H1 (cell line): ENCODE data around the gene ARHGAP26. TPM values are rescaled to one million over a fixed set of nuclear protein-coding genes. Genes with fewer than 3 reads are reported as not detected.

Source experiments
- CTCF ChIA-PET: fragments of 300-600 bp; sonication (Branson Sonifier 250); formaldehyde crosslinking; loops from one replicate; lab custom pipeline; 2021; ENCODE audit not compliant: partially characterized antibody; lab: Charles Lee
- POLR2A ChIA-PET: fragments of 300-600 bp; sonication (Branson Sonifier 250); formaldehyde crosslinking; loops from one replicate; lab custom pipeline; 2021; ENCODE audit warnings: inconsistent platforms; ENCODE audit not compliant: partially characterized antibody; lab: Charles Lee
- DNase-seq, 2 experiments: peaks; one replicate each; pipeline versions ENCODE4 v3.0.0 to v3.0.0-alpha.2; 2010 to 2022; ENCODE audit warnings: low spot score in 2 of 2, low read depth in 1 of 2, mixed read lengths in 1 of 2
- FAIRE-seq: peaks from 2 replicates; lab custom pipeline; 2011; peaks lifted over from hg19 to GRCh38; lab: Jason Lieb, UNC
- H2AFZ ChIP-seq: 2 replicates; pipeline ENCODE4 v1.8.1; 2012; ENCODE audit warnings: low read length, inconsistent platforms
- H2AK5ac ChIP-seq: 2 replicates; pipeline ENCODE4 v1.6.1; 2013; ENCODE audit warnings: low read depth, low read length
- H2BK120ac ChIP-seq: replicated peaks from 2 replicates; pipeline ENCODE3; 2013; ENCODE audit warnings: low read depth, low read length, inconsistent platforms
- H2BK12ac ChIP-seq: 2 replicates; pipeline ENCODE4 v1.6.1; 2013; ENCODE audit warnings: low read depth, low read length
- H2BK15ac ChIP-seq: 2 replicates; pipeline ENCODE4 v1.6.1; 2013; ENCODE audit warnings: low read length
- H2BK20ac ChIP-seq: 2 replicates; pipeline ENCODE4 v1.6.1; 2013; ENCODE audit warnings: low read length
- H2BK5ac ChIP-seq: 2 replicates; pipeline ENCODE4 v1.6.1; 2013; ENCODE audit warnings: low read depth, low read length
- H3K14ac ChIP-seq: 2 replicates; pipeline ENCODE4 v1.6.1; 2013; ENCODE audit warnings: inconsistent platforms; ENCODE audit not compliant: insufficient read length
- H3K18ac ChIP-seq: 2 replicates; pipeline ENCODE4 v1.6.1; 2013; ENCODE audit warnings: low read length; ENCODE audit errors: extremely low read depth
- H3K23ac ChIP-seq: 2 replicates; pipeline ENCODE4 v1.6.1; 2013; ENCODE audit warnings: inconsistent platforms; ENCODE audit not compliant: insufficient read length
- H3K23me2 ChIP-seq: 2 replicates; pipeline ENCODE4 v1.6.1; 2013; ENCODE audit warnings: low read depth, low read length
- H3K27ac ChIP-seq: 2 replicates; pipeline ENCODE4 v1.6.1; 2011; ENCODE audit warnings: low read depth, low read length, inconsistent platforms
- H3K27me3 ChIP-seq, 4 experiments: replicated peaks in 1 of 4; 1 replicate in 1 of 4; 2 replicates in 3 of 4; pipeline versions ENCODE4 v1.6.1 to v1.8.1; 2011 to 2013; ENCODE audit warnings: low read length in 3 of 4, mild to moderate bottlenecking in 3 of 4, inconsistent platforms in 2 of 4, mixed read lengths in 2 of 4, moderate library complexity in 1 of 4; ENCODE audit not compliant: control insufficient read depth in 3 of 4, insufficient read depth in 3 of 4; ENCODE audit errors: extremely low read depth in 1 of 4
- H3K36me3 ChIP-seq, 4 experiments: 2 replicates each; pipeline versions ENCODE4 v1.6.1 to v1.8.1; 2011 to 2013; ENCODE audit warnings: mild to moderate bottlenecking in 4 of 4, low read length in 3 of 4, moderate library complexity in 2 of 4, control low read depth in 1 of 4, inconsistent platforms in 1 of 4; ENCODE audit not compliant: insufficient read depth in 4 of 4, control insufficient read depth in 2 of 4
- H3K4ac ChIP-seq: replicated peaks from 2 replicates; pipeline ENCODE3; 2013; ENCODE audit warnings: low read length, low read depth, mixed read lengths, inconsistent platforms; ENCODE audit not compliant: insufficient read length
- H3K4me1 ChIP-seq, 4 experiments: replicated peaks in 1 of 4; 1 replicate in 1 of 4; 2 replicates in 3 of 4; pipeline versions ENCODE4 v1.6.1 to v1.8.1; 2011 to 2013; ENCODE audit warnings: low read length in 3 of 4, inconsistent platforms in 2 of 4, mixed read lengths in 1 of 4; ENCODE audit not compliant: insufficient read depth in 4 of 4, control insufficient read depth in 3 of 4
- H3K4me2 ChIP-seq, 2 experiments: 2 replicates each; pipeline versions ENCODE4 v1.6.1 to v1.8.1; 2011 to 2013; ENCODE audit warnings: low read depth in 2 of 2, low read length in 2 of 2, control low read depth in 1 of 2, inconsistent platforms in 1 of 2, mild to moderate bottlenecking in 1 of 2; ENCODE audit not compliant: insufficient read depth in 1 of 2
- H3K4me3 ChIP-seq, 4 experiments: fragments of 200-600, 300-600 bp in 1 of 4; sonication (generic), shearing (Covaris generic), sonication (Bioruptor Twin) in 1 of 4; 2 replicates each; pipeline versions ENCODE4 v1.5.1 to v1.8.1; 2011 to 2016; ENCODE audit warnings: low read length in 4 of 4, low read depth in 3 of 4, control low read depth in 2 of 4, inconsistent platforms in 2 of 4, mild to moderate bottlenecking in 2 of 4, mixed read lengths in 1 of 4, moderate library complexity in 1 of 4; ENCODE audit not compliant: insufficient read depth in 2 of 4; ENCODE audit errors: extremely low read depth in 1 of 4
- H3K56ac ChIP-seq: replicated peaks from 2 replicates; pipeline ENCODE3; 2013; ENCODE audit warnings: low read depth, mild to moderate bottlenecking, mixed read lengths, low read length, inconsistent platforms; ENCODE audit not compliant: insufficient read length
- H3K79me1 ChIP-seq: 2 replicates; pipeline ENCODE4 v1.6.1; 2013; ENCODE audit warnings: low read depth, low read length, control low read depth
- H3K79me2 ChIP-seq, 2 experiments: 2 replicates each; pipeline versions ENCODE4 v1.6.1 to v1.8.1; 2012 to 2013; ENCODE audit warnings: low read length in 2 of 2, mild to moderate bottlenecking in 2 of 2, inconsistent platforms in 1 of 2; ENCODE audit not compliant: insufficient read depth in 2 of 2, control insufficient read depth in 1 of 2
- H3K9ac ChIP-seq, 4 experiments: replicated peaks in 1 of 4; 1 replicate in 1 of 4; 2 replicates in 3 of 4; pipeline versions ENCODE4 v1.6.1 to v1.8.1; 2011 to 2013; ENCODE audit warnings: low read depth in 3 of 4, low read length in 3 of 4, control low read depth in 2 of 4, mild to moderate bottlenecking in 2 of 4, moderate library complexity in 2 of 4, inconsistent platforms in 1 of 4; ENCODE audit errors: extremely low read depth in 1 of 4
- H3K9me3 ChIP-seq, 2 experiments: 2 replicates each; pipeline versions ENCODE4 v1.6.1 to v1.8.1; 2012 to 2013; ENCODE audit warnings: mild to moderate bottlenecking in 2 of 2, moderate library complexity in 2 of 2, control low read depth in 1 of 2, inconsistent platforms in 1 of 2, low read depth in 1 of 2, low read length in 1 of 2, mixed read lengths in 1 of 2; ENCODE audit not compliant: insufficient read depth in 2 of 2
- H4K20me1 ChIP-seq, 2 experiments: replicated peaks in 1 of 2; 2 replicates each; pipeline versions ENCODE3 to v1.8.1; 2011 to 2013; ENCODE audit warnings: inconsistent platforms in 2 of 2, low read length in 2 of 2, mild to moderate bottlenecking in 1 of 2; ENCODE audit not compliant: insufficient read depth in 2 of 2, control insufficient read depth in 1 of 2
- H4K5ac ChIP-seq: 2 replicates; pipeline ENCODE4 v1.6.1; 2013; ENCODE audit warnings: low read length, low read depth, mixed read lengths, inconsistent platforms; ENCODE audit not compliant: insufficient read length
- H4K8ac ChIP-seq: 2 replicates; pipeline ENCODE4 v1.8.0; 2013; ENCODE audit warnings: mild to moderate bottlenecking, moderate library complexity, low read length, inconsistent platforms; ENCODE audit not compliant: insufficient read depth; ENCODE audit errors: extremely low read depth
- H4K91ac ChIP-seq: replicated peaks from 2 replicates; pipeline ENCODE3; 2013; ENCODE audit warnings: low read length, mixed read lengths, inconsistent platforms; ENCODE audit not compliant: insufficient read length
- BRCA1 ChIP-seq: IDR thresholded peaks from 2 replicates; pipeline ENCODE4 v1.6.1; 2012; ENCODE audit warnings: low read depth, low read length, improper control_type of control experiment
- CBX8 ChIP-seq: fragments of 300-800, 300-1000 bp; sonication (generic); IDR thresholded peaks from 2 replicates; pipeline ENCODE4 v1.7.1; 2016; ENCODE audit warnings: low read depth, low read length, borderline replicate concordance
- HDAC2 ChIP-seq, 2 experiments: fragments of 300-600 bp in 1 of 2; sonication (generic) in 1 of 2; IDR thresholded peaks; 2 replicates each; pipeline ENCODE4 v1.6.1; 2011 to 2012; ENCODE audit warnings: low read depth in 2 of 2, low read length in 2 of 2, mild to moderate bottlenecking in 2 of 2, moderate library complexity in 2 of 2, borderline replicate concordance in 1 of 2, inconsistent platforms in 1 of 2
- HDAC6 ChIP-seq: IDR thresholded peaks from one replicate; pipeline ENCODE4 v1.7.1; 2012; ENCODE audit warnings: low read depth, mild to moderate bottlenecking, inconsistent platforms, low read length, moderate library complexity
- KDM4A ChIP-seq: IDR thresholded peaks from one replicate; pipeline ENCODE4 v1.7.1; 2012; ENCODE audit warnings: low read depth, mild to moderate bottlenecking, moderate library complexity, low read length, inconsistent platforms; ENCODE audit not compliant: severe bottlenecking
- RAD21 ChIP-seq, 2 experiments: IDR thresholded peaks in 1 of 2; conservative IDR thresholded peaks in 1 of 2; 2 replicates each; pipeline ENCODE4 v1.6.1; 2011; ENCODE audit warnings: low read depth in 2 of 2, low read length in 2 of 2, improper control_type of control experiment in 1 of 2, inconsistent platforms in 1 of 2, mild to moderate bottlenecking in 1 of 2, moderate library complexity in 1 of 2
- SIX5 ChIP-seq: IDR thresholded peaks from 2 replicates; pipeline ENCODE4 v1.6.1; 2011; ENCODE audit warnings: mild to moderate bottlenecking, low read depth, low read length
- TEAD4 ChIP-seq: IDR thresholded peaks from 2 replicates; pipeline ENCODE4 v1.6.1; 2012; ENCODE audit warnings: low read depth, low read length, inconsistent platforms, mixed read lengths
- WGBS, 2 experiments: shearing (Covaris generic) in 1 of 2; methylation state at CpG; one replicate each; pipeline versions ENCODE4 v1.1.6 to v1.1.7; 2013 to 2015; ENCODE audit warnings: low lambda C conversion rate in 2 of 2, mixed read lengths in 2 of 2, inconsistent platforms in 1 of 2, low coverage in 1 of 2, missing lambda C conversion rate in 1 of 2; ENCODE audit not compliant: insufficient replicate concordance in 2 of 2, insufficient coverage in 1 of 2, insufficient read length in 1 of 2; ENCODE audit errors: extremely low coverage in 1 of 2, missing lambda C conversion rate in 1 of 2; 5-methylcytosine and 5-hydroxymethylcytosine counted together
- polyA plus RNA-seq, 7 experiments: library from polyadenylated mRNA; depleted of rRNA in 3 of 7; stranded (reverse) in 5 of 7; unstranded in 2 of 7; fragments of >200 nt in 5 of 7; fragments of 200-250 nt in 2 of 7; gene quantifications; 1 replicate in 5 of 7; 2 replicates in 1 of 7; 4 replicates in 1 of 7; pipeline versions ENCODE4 v1.2.1 to v1.2.3, GENCODE V29; 2011 to 2013; ENCODE audit warnings: missing spikeins in 2 of 7, mixed read lengths in 2 of 7
- total RNA-seq: library from RNA; stranded (reverse); fragmentation: NEBNext Ultra II Directional; extraction: Animal tissue kit (Norgen Biotek cat#: 25700); gene quantifications from 2 replicates; pipeline ENCODE4 v1.2.1, GENCODE V29; 2021
- TF ChIP-seq, protein P1 (sequence below), 3 experiments: IDR thresholded peaks; 1 replicate in 2 of 3; 2 replicates in 1 of 3; pipeline versions ENCODE4 v1.5.1 to v1.6.1; 2011; ENCODE audit warnings: low read length in 3 of 3, mild to moderate bottlenecking in 3 of 3, inconsistent platforms in 2 of 3, low read depth in 1 of 3, moderate library complexity in 1 of 3; ENCODE audit not compliant: insufficient read depth in 1 of 3; ENCODE audit errors: control extremely low read depth in 1 of 3
- TF ChIP-seq, protein P2 (sequence below): IDR thresholded peaks from 2 replicates; pipeline ENCODE4 v1.6.1; 2011; ENCODE audit warnings: low read length, improper control_type of control experiment

ARHGAP26 gene
- total and polyA plus RNA-seq, 2 of the 8 experiments (the other 6 are each of a cell fraction or from before 2014, with no cell fraction given), result 7.1 to 24.8 TPM

DNA sequence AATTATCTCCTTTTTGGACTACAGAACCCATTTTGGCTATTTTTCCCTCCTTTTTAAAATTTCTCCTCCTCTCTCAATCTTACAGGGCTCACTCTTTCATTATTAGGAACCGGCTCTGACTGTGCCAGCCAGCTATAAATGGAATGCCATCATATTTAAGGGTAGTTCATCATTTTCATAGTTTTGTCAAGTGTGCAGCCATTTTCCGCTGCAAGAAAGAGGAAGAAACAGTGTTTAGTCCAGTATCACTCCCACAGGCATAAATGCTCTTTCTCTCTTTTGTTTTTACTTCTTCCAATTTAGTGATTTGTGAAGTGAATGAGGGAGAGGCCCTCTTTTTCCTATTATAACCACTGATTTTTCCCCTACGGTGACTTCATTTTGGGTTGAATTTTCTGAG lies 343.3 kb downstream of the ARHGAP26 start:
- Histone ChIP-seq H4K8ac (no peak overlapping the region), H3K4me3 (no peak overlapping the region), H2AFZ (no peak overlapping the region), H3K18ac (no peak overlapping the region), H3K27me3 (no peaks in the 10 kb centered on the region), H3K4ac (no peak overlapping the region), H3K79me1 (no peaks in the 10 kb centered on the region; the same call in 1 of the 2 replicates), H2BK15ac (no peak overlapping the region), H3K23me2 (no peaks in the 10 kb centered on the region), H2BK120ac (no peak overlapping the region), H3K56ac (no peak overlapping the region), H3K79me2 (no peaks in the 10 kb centered on the region), H3K23ac (no peak overlapping the region), H2BK20ac (no peak overlapping the region), H4K91ac (no peak overlapping the region), H2AK5ac (no peak overlapping the region), H4K20me1 (no peaks in the 10 kb centered on the region), H2BK12ac (no peak overlapping the region), H3K9me3 (no peaks in the 10 kb centered on the region), H3K4me2 (no peak overlapping the region), H3K36me3 (no peaks in the 10 kb centered on the region), H3K27ac (no peak overlapping the region), H4K5ac (no peak overlapping the region), H2BK5ac (no peak overlapping the region), H3K9ac (no peak overlapping the region), H3K4me1 (peaks cover 3 to 16% (median 3%) of the 10 kb centered on the region in 4 experiments; a peak in 6 of 7 replicates), H3K14ac (no peak overlapping the region)
- 96% methylated on average over 3 of the region's 3 CpGs; no CpG with 5 or more reads in 1 of the 2 experiments for WGBS, 2 experiments
- ChIA-PET CTCF (interaction anchor here (0.6 to 1.7 kb wide), 5 partner anchors 9 to 1149 kb away, joined by 3 to 5 read pairs (median 4); no protein-coding TSS in a partner anchor), POLR2A (no interaction called here)
- FAIRE-seq, result no peak
- DNase-seq, result no peak
- TF ChIP-seq TEAD4, result no peak
- TF ChIP-seq HDAC6, result no peak
- TF ChIP-seq HDAC2 (IDR thresholded peaks at IDR 0.05; ENCODE audit: borderline replicate concordance in 1 of 2, low read depth in 2 of 2, low read length in 2 of 2), result no peak
- TF ChIP-seq, protein P1, sequence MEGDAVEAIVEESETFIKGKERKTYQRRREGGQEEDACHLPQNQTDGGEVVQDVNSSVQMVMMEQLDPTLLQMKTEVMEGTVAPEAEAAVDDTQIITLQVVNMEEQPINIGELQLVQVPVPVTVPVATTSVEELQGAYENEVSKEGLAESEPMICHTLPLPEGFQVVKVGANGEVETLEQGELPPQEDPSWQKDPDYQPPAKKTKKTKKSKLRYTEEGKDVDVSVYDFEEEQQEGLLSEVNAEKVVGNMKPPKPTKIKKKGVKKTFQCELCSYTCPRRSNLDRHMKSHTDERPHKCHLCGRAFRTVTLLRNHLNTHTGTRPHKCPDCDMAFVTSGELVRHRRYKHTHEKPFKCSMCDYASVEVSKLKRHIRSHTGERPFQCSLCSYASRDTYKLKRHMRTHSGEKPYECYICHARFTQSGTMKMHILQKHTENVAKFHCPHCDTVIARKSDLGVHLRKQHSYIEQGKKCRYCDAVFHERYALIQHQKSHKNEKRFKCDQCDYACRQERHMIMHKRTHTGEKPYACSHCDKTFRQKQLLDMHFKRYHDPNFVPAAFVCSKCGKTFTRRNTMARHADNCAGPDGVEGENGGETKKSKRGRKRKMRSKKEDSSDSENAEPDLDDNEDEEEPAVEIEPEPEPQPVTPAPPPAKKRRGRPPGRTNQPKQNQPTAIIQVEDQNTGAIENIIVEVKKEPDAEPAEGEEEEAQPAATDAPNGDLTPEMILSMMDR (IDR thresholded peaks at IDR 0.05; ENCODE audit: control extremely low read depth in 1 of 3, insufficient read depth in 1 of 3, low read depth in 1 of 3, low read length in 3 of 3), result no peak
- no peak for TF ChIP-seq SIX5
- TF ChIP-seq BRCA1, result no peak
- TF ChIP-seq, protein P2, sequence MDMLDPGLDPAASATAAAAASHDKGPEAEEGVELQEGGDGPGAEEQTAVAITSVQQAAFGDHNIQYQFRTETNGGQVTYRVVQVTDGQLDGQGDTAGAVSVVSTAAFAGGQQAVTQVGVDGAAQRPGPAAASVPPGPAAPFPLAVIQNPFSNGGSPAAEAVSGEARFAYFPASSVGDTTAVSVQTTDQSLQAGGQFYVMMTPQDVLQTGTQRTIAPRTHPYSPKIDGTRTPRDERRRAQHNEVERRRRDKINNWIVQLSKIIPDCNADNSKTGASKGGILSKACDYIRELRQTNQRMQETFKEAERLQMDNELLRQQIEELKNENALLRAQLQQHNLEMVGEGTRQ, result no peak
- TF ChIP-seq KDM4A, result no peak
- TF ChIP-seq RAD21 (IDR thresholded peaks at IDR 0.05 in 1 of 2, conservative IDR thresholded peaks at IDR 0.05 in 1 of 2; ENCODE audit: low read depth in 2 of 2, low read length in 2 of 2), result no peak
- TF ChIP-seq CBX8, result no peak
